Measurements from ENCODE around the gene BRICD5.
A peak's percentile ranks its signal among the peaks of the same experiment; 100 is the strongest.
"Not testable (repeated sequence)": the region's sequence is repeated elsewhere in the genome, so short reads cannot be mapped to it uniquely, and the experiment has no call there.

BRICD5 gene

DNA sequence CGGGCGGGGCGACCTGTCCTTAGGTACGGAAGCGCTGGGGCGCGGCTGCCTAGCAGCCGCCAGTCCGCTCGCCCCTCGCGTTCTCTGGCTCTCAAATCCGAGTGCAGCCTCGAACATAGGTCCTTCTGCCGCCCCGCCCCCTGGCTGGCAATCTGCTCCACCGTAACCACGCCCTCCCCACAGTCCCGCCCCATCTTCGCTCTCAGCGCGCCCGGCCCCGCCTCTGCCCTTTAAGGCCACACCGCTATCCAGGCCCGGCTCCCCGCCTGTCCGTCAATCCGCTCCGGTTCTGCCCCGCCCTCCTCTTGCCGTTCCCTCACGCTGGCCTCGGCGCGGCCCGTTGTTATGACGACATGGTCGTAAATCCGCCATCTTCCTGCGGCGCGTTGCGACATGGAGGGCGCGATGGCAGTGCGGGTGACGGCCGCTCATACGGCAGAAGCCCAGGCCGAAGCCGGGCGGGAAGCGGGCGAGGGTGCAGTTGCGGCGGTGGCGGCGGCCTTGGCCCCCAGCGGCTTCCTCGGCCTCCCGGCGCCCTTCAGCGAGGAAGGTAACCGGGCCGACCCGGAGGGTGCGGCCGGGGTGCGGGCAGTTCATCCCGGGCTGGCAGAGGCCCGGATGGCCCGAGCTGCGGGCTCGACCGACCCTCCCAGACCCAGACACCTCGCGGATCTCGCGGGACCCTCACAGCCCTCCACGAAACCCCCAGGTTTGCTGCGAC, 12.7 kb upstream of the BRICD5 start, which contains the start of gene E4F1:
E4F1 (plus strand) TSS at position 371 of the 721 bp plus-strand sequence; CDS start at position 394, 23 bp downstream.
- DNase-seq (ENCODE audit: low spot score): peak; percentile 99

DNA sequence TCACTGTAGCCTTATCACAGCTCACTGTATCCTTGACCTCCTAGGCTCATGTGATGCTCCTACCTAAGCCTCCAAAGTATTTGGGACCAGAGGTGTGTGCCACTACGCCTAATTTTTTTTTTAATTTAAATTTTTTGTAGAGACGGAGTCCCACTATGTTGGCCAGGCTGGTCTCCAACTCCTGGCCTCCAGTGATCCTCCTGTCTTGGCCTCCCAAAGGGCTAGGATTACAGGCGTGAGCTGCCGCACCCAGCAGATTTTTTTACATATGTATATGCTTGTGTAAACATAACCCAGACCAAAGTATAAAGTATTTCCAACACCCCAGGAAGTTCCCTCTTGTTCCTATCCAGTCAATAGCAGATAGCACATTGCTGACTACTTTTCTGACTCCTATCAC, 5.7 kb upstream of the BRICD5 start:
- no peak for DNase-seq (ENCODE audit: low spot score)

DNA sequence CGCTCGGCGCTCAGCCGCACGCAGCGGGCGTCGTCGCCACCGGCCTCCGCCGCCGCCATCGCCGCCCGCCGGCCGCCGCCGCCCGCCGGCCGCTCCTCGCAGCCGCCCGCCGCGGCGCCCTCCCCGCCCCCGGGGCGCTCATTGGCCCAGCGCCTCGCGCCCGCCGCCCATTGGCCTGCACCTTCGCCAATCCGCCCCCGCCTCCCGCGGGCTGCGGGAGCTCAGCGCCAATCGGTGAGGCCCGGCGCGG, 4.0 kb upstream of the BRICD5 start, which contains the start of gene PGP:
PGP (minus strand) TSS at position 122 of the 250 bp plus-strand sequence; CDS start at position 59, 63 bp downstream.
- no peak for DNase-seq (ENCODE audit: low spot score)

DNA sequence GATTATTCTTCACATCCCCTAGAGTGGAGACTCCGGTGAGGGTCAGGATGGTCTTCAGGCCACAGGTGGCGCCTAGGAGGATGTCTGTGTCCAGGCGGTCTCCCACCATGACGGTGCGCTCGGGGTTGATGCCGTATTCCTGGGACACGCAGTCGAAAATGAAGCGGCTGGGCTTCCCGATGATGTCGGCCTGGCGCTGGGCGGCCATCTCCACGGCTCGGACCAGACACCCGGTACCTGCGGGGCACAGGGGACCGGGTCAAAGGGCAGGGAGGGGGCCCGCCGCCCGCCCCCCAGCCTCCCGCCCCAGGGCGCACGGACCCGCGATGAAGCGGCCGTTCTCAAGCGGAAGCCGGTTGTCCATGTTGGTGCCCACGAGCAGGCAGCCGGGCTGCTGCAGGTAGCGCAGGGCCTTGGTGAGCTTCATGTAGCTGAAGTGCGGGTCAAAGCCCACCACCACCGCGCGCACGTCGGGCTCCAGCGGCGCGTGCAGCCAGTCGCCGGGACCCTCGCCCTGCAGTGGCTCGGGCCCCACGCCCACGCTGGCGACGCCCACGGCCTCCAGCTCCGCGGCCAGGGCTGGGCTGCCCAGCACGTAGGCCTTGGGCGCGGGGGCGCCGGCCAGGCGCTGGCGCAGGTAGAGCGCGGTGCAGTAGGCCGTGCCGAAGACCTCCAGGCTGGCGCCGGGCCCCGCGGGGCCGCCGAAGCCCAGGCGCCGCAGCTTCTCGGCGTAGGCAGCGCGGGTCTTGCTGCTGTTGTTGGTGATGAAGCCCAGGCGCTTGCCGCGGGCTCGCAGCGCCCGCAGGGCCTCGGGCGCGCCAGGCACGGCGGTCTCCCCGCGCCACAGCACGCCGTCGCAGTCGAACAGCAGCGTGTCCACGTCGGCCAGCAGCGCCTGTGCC, 3.4 kb upstream of the BRICD5 start:
- DNase-seq (ENCODE audit: low spot score): no peak

DNA sequence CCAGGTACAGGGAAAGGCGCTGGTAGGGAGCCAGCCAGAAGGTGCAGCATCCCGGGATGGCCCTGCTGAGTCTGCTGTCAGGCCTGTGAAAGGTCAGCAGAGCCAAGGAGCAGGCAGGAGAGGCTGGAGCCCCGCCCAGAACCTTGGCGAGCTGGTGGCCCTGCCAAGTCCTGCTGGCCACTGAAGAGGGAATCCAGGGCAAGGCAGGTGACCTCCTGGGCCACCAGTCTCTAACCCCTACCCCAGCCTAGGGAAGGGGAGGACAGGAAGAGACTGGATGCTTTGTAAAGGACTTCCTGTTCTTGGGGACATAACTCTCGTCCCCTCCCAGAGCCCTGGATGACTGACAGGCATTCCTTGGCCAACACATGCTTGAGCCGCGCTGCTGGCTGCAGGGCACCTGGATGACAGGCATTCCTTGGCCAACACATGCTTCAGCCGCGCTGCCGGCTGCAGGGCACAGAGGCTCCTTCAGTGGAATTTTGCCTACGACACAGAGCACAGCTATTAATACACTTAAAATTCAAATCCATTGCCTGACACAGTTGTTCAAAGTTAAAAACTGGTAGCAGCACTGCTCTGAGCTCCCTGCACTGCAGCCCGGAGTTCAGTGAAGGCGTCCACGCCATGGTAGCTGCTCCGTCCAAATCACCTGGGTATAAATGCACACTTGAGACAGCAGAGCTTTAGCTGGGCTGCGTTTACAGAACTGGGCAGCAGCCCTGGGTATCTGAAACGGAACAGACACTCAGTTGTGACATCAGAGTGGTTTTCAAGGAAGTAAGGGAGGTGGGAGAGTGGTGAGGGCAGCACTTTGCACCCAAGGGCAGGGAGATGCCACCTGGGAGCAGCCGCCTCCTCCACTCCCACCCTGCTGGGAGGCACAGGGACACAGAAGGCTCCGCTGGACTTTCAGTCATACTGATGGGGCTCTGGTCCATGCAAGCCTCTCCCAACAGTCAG, 2.0 kb upstream of the BRICD5 start:
- peak; percentile 73 for DNase-seq (ENCODE audit: low spot score)

DNA sequence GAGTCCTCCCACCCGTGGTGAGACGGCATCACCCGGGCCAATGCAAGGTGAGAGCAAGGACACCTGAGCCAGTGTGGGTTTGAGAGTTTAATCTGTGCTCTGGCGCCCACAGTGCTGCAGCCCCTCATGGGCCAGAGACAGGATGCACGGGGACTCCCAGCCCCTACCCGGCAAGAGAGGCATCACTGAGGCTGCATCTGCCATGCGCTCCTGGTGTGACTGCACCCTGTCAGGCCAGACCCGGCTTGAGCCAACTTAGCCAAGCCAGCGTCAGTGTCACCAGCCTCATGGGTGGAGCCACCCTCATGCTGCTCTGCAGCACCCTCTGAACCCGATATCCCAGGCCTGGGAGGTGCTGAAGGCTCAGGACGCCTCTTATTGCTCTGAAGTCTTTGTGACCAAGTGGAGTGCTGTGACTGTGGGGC, 1.3 kb upstream of the BRICD5 start:
- no peak for DNase-seq (ENCODE audit: low spot score)

DNA sequence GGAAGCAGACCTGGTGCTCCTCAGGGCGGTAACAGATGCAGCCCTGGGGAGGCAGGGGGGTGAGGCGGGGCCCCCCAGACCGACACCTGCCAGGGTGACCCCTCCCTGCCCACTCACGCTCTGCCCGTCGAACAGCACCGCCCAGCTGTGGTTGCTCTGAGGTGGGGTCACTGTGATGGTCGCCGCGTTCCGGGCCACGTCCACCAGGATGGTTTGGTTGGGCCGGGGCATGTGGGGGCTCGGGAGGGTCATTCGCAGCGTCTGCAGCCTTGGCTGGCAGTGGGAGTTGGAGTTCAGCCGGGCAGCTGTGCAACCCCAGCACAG, 692 bp downstream of the BRICD5 start:
- DNase-seq (ENCODE audit: low spot score): no peak

DNA sequence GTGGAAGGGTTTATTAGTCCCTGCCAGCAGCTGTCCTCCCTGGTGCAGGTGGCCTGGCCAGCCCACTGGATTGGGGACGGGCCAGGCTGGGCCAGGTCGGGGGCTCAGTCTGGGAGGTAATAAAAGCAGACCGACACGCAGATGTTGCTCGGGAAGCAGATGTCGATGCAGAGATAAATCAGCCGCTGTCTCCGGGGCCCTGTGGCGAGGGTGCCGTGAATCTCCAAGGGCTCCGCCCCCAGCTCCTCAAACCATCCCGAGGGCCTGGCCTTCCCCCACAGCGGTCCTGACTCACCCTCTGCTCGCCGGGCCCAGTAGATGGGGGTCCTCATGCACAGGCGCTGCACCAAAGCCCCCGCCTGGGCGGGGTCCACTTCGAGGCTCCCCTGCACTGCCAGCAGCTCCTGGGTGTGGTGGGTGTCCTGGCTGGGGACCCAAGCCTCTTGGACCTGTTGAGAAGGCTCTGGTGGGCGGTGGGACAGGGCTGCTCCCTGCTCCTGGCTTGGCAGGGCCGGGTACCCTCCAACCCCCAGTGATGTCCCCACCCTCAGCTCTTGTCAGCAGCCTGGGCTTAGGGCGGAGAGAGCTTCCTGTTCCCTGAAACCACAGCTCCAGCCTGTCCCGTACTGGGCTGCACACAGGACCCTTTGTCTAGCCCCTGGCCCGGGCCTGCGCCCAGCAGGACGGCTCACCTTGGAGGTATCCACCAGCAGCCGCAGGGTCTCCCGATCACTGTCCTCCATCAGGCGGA, 1.2 kb downstream of the BRICD5 start:
- DNase-seq (ENCODE audit: low spot score): no peak

DNA sequence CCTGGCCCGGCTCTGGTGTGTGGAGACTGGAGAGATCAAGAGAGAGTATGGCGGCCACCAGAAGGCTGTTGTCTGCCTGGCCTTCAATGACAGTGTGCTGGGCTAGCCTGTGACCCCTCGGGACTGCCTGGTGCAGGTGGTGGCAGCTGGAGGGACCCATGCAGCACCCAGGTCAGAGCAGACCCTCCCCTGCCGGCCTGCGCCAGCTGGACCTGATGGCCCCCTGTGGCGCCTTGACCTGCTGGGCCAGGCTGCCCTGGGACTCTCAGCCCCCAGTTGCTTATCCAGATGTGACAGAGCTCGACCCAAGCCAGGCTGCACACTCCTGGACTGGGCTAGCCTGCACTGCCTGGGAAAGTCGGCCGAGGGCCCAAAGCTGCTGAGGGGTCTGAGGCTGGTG, 1.9 kb downstream of the BRICD5 start:
- no peak for DNase-seq (ENCODE audit: low spot score)

DNA sequence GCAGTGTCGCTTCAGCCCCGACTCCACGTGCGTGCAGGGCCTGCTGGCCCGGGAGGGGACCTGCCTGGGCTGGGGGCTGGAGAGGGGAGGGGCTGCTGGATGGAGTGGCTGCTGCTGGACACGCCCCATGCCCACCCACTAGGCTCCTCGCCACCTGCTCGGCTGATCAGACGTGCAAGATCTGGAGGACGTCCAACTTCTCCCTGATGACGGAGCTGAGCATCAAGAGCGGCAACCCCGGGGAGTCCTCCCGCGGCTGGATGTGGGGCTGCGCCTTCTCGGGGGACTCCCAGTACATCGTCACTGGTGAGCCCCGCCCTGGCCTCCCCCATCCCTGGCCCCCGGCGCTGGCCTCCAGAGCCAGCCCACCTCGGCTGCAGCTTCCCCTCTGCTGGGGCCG, 2.4 kb downstream of the BRICD5 start:
- no peak for DNase-seq (ENCODE audit: low spot score)

DNA sequence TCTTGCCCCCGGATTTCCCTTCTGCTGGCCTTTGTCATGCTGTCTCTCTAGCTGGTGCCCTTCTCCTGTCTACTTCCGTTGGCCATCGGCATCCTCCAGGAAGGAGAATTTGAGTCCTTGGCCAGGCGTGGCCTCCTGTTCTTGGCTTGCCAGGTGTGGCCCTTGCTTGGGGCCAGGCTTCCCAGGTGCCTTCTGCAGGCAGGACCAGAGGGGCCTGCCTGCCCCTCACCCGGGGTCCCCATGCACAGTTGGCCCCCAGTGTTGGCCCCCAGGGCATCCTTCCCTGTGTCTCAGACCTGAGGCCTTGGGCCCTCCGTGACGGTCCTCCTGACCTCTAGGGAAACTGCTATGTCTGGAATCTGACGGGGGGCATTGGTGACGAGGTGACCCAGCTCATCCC, 2.8 kb downstream of the BRICD5 start:
- DNase-seq (ENCODE audit: low spot score): no peak

DNA sequence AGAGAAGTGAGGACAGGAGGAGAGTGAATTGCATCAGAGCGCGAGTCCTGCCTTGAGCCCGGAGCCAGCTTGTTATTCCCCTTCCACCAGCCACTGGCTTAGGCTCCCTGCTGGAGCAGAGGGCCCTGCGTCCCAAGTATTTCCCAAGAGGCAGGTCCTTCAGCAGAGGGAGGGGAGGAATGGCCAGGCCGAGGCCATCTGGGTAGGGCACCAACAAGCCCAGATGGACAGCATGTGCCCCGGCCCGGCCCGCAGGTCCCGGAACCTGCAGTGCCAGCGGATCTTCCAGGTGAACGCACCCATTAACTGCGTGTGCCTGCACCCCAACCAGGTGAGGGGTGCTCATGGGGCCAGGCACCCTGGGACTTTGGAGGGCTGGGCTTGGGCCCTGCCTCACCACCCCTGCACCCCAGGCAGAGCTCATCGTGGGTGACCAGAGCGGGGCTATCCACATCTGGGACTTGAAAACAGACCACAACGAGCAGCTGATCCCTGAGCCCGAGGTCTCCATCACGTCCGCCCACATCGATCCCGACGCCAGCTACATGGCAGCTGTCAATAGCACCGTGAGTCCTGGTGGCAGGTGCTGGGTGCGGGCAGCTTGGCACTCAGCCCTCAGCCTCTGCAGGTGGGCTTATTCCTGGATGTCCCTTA, 3.8 kb downstream of the BRICD5 start:
- DNase-seq (ENCODE audit: low spot score): no peak

DNA sequence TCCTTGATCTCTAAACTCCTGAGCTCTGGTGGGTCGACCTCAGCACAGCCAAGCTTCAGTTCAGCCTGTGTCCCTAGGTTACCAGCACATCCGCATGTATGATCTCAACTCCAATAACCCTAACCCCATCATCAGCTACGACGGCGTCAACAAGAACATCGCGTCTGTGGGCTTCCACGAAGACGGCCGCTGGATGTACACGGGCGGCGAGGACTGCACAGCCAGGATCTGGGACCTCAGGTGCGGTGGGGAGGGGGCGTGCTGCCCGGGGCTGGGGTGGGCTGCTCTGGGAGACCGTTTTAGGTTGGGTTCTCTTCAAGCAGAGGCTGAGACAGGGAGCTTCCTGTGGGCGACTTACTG, 4.3 kb downstream of the BRICD5 start:
- DNase-seq (ENCODE audit: low spot score): no peak

DNA sequence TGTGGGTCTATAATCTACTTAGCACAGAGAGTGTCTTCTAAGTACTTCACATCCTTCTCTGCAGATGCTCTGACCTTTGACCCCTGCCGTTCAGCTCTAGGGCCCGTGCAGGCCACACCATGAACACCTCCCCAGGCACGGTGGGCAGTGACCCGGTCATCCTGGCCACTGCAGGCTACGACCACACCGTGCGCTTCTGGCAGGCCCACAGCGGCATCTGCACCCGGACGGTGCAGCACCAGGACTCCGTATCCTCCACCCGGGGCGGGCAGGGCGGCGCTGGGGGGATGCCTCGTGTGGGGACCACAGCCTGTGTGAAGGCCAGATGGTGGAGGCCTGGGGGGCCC, 4.7 kb downstream of the BRICD5 start:
- peak; percentile 71 for DNase-seq (ENCODE audit: low spot score)

DNA sequence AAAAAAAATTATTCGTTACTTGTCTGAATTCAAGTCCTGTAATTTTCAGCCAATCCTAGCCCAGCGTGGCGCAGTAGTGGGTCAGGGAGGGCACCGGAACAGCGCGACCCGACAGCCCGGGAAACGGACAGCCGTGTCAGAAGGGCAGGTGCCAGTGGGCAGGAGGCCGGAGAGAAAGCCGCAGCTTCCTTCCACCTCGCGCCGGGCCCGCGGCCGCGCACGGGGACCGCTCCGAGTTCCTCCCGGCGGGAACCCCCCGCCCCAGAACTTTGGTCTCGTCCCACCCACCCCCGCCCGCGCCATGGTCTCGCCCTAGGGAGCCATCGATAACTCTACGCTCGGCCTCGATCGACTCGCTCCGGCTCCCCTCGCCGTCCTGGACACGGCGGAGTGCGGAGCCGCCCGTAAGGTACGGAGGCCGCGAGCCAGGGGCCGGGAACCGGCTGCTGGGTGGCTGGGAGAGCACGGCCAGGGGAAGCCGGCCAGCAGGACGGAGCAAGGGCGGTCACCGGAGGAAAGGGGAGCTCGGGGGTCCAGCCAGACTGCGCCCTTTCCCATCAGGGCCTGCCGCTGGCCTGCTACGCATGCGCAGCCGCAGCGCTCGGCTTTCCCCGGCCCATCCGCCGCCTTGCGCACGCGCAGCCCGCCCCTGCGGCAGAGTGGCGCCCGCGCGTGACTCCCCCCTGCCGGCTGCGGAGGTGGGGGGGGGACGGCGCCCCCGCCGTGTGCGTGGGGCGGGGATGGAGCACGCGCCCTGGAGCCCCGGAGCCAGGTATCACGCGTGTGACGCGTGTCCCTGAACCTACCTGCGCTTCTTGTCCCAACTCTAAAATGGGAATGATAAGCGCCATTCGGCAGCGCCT, 5.3 kb downstream of the BRICD5 start, which contains the start of gene MLST8:
MLST8 (plus strand) TSS at position 351 of the 863 bp plus-strand sequence. CDS start 632 bp downstream, outside the sequence.
- DNase-seq (ENCODE audit: low spot score): peak; percentile 83

DNA sequence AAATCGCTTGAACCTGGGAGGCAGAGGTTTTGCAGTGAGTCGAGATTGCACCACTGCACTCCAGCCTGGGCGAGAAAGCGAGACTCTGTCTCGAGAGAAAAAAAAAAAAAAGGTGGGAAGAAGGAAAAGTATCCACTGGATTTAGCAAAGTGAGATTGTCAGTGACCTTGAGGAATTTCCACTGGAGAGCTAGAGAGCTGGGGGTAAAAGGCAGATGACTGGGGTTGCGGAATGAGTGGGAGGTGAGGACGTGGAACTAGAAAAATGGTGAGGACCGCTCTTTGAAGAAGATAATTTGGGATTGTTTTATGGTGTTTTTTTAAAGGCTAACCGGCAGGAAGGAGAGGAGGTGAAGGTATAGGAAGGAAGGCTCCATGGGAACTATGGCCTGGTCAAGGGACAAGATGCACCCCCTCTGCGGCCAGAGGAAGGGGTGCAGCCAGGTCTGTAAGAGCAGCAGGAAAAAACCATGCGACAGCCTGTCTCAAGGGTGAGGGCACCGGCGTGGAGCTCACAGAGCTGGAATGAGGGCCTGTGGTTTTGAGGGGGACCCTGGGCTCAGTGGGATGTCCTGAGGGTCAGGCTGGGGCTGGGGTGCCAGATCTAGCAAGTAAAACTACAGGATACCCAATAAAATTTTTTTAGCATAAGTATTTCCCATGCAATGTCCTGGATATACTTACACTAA, 6.1 kb downstream of the BRICD5 start:
- DNase-seq (ENCODE audit: low spot score): no peak

DNA sequence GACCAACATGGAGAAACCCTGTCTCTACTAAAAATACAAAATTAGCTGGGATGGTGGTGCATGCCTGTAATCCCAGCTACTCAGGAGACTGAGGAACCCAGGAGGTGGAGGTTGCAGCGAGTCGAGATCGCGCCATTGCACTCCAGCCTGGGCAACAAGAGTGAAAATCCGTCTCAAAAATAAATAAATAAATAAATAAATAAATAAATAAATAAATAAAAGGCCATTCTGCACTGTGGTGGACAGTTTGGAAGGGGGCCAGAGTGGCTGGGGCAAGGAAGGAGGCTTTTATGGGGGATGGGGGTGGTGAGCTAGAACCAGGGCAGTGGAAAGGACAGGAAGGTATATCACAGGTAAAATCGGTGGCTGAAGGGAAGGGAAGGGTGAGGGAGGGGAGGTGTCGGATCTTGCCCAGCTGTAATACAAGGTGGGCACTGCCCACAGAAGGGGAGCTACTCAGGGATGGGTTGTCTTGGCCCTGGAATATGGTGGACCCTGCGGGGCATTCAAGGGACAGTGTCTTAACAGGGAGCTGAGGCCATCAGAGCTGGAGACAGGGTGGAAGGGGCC, 7.5 kb downstream of the BRICD5 start:
- not testable (repeated sequence) for DNase-seq (ENCODE audit: low spot score)

DNA sequence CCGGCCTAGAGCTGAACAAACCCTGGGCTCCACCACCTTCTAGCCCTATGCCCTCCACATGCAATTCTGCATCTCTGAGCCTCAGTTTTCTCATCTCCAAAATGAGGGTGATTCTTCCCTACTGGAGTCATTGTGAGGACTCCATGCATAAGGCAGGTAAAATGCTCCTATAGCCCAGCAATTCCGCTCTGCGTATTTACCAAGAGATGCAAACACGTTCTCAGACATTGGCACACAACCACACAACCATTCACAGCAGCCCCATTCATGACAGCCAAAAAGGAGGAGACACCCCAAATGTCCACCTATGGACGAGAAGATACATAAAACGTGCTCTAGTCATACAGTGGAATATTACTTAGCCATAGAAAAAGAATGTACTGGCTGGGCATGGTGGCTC, 10.3 kb downstream of the BRICD5 start:
- no peak for DNase-seq (ENCODE audit: low spot score)

DNA sequence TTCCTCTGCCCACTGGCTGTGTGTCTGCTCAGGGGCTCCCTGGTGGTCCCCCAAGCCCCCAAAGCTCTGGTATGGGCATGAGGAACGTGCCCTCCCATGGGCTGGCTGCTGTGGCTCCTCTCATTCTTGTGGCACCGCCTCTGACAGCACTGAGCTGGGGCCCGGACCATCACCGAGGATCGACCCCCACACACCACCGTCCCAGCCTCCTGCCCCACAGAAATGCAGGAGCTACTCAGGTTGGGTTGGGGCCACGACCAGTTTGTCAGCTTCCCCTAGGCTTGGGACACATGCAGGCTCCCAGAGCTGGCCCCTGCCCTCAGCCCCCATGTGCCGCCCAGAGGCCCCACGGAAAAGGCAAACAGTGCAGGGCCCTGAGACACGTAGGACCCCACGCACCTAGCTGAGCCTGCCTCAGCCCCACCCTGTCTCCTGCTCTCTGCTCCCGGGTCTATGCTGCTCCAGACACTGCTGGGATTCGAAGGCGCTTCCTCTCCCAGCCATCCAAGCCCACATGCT, 11.0 kb downstream of the BRICD5 start:
- no peak for DNase-seq (ENCODE audit: low spot score)

All from RKO (cell line).